ENCODE measurements around the gene MLPH. TPM values are rescaled to one million over a fixed set of nuclear protein-coding genes. Genes with fewer than 3 reads are reported as not detected.
A peak's percentile ranks its signal among the peaks of the same experiment; 100 is the strongest.

Gene MLPH
- total RNA-seq, 1 donor from 2014 or later, result not detected

DNA sequence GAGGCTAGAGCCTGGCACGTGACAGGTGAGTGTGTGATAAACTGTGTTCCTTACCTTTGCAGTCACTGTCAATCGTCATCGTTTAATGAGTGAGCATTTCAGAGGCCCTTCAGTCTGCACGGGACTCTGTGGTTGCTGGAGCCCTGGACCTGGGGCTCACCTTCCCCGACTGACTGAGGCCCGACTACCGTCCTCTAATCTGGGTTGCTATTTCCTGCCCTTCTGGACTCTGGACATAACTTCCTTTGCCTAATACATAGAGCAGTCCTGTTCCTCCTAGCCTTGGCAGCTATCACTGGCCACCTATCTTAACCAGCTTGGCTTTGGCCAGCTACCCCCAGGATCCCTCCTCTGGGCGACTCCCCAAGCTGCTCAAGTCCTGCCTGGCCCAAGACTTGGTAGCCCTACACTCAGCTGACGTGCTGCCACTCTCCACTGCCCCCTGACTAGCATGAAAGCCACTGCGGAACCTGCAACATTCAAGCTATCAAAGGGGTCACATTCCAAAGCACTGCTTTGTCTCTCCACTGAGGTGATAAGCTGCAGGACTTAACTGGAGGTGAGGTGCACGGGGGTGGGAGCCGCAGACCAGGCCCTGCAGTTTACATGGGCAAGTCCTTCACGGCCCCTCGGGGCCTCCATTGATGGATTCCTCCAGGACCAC is 114.5 kb downstream of the MLPH start:
- Mint-ChIP-seq H3K27me3 (ENCODE audit: low read depth) (no peaks in the 10 kb centered on the region), H3K4me1 (peaks cover 49% of the 10 kb centered on the region), H3K27ac (ENCODE audit: unreplicated experiment) (no peak overlapping the region), H3K4me3 (no peak overlapping the region), H3K9me3 (no peaks in the 10 kb centered on the region), H3K36me3 (ENCODE audit: low read depth) (no peaks in the 10 kb centered on the region)
- TF ChIP-seq, protein P1, sequence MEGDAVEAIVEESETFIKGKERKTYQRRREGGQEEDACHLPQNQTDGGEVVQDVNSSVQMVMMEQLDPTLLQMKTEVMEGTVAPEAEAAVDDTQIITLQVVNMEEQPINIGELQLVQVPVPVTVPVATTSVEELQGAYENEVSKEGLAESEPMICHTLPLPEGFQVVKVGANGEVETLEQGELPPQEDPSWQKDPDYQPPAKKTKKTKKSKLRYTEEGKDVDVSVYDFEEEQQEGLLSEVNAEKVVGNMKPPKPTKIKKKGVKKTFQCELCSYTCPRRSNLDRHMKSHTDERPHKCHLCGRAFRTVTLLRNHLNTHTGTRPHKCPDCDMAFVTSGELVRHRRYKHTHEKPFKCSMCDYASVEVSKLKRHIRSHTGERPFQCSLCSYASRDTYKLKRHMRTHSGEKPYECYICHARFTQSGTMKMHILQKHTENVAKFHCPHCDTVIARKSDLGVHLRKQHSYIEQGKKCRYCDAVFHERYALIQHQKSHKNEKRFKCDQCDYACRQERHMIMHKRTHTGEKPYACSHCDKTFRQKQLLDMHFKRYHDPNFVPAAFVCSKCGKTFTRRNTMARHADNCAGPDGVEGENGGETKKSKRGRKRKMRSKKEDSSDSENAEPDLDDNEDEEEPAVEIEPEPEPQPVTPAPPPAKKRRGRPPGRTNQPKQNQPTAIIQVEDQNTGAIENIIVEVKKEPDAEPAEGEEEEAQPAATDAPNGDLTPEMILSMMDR (conservative IDR thresholded peaks at IDR 0.05), result no peak
- no peak for DNase-seq (ENCODE audit: low read depth, low spot score)

DNA sequence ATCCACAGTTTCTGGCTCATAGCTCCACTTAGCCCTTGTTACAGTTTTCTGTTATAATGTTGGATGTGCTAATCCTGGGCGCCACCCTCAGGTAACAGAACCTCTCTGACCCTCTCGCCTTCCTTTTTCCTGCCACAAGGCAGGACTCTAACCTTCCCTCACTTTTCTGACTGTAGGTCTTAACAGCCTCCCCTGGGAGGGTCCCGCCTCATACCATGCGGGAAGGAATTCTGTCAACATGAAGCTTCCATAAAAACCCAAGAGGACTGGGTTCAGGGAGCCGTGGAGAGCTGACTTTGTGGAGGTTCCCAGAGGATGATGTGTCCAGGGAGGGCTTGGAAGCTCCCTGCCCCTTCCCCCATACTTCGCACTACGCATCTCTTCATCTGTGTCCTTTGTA is 115.4 kb downstream of the MLPH start:
- no peaks in the 10 kb centered on the region for H3K36me3 Mint-ChIP-seq (ENCODE audit: low read depth)
- H3K4me1 Mint-ChIP-seq, result peaks cover 49% of the 10 kb centered on the region
- no peak overlapping the region for H3K4me3 Mint-ChIP-seq
- no peaks in the 10 kb centered on the region for H3K9me3 Mint-ChIP-seq
- H3K27ac Mint-ChIP-seq (ENCODE audit: unreplicated experiment), result no peak overlapping the region
- H3K27me3 Mint-ChIP-seq (ENCODE audit: low read depth), result no peaks in the 10 kb centered on the region
- TF ChIP-seq, protein P1 (conservative IDR thresholded peaks at IDR 0.05), result no peak
- no peak for DNase-seq (ENCODE audit: low read depth, low spot score)

DNA sequence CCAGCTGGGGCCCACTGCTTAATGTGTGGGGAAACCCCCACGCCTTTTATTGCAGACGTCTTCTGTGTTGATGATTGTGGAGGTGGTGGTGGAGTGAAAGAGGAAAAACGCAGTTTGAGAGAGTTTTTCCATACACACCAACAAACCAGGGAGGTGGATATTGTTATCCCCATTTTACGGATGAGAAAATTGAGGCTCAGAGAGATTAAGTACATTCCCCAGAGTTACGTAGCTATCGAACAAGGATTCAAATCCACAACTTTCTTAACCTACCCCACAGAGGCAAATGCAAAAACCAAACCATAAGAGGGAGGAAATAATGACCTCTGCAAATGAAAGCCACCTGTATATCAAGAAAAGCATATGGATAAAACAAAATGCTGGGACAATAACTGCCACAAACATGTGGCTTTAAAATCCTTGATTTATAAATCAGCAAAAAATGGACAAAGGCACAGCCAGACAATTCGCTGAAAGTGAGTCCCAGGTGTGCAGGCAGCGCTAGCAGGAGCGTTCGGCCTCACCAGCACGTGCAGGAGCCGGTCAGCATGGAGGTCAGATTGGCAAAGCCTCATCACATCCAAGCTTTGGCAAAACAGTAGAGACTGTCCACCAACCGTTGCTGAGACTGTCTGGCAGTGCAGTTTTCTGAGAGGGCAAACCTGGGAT is 116.1 kb downstream of the MLPH start:
- TF ChIP-seq, protein P1 (conservative IDR thresholded peaks at IDR 0.05), result no peak
- no peak for DNase-seq (ENCODE audit: low read depth, low spot score)
- Mint-ChIP-seq H3K9me3 (no peaks in the 10 kb centered on the region), H3K27me3 (ENCODE audit: low read depth) (no peaks in the 10 kb centered on the region), H3K27ac (ENCODE audit: unreplicated experiment) (peak overlapping the region; percentile 70), H3K4me1 (peaks cover 49% of the 10 kb centered on the region), H3K4me3 (no peak overlapping the region), H3K36me3 (ENCODE audit: low read depth) (no peaks in the 10 kb centered on the region)

DNA sequence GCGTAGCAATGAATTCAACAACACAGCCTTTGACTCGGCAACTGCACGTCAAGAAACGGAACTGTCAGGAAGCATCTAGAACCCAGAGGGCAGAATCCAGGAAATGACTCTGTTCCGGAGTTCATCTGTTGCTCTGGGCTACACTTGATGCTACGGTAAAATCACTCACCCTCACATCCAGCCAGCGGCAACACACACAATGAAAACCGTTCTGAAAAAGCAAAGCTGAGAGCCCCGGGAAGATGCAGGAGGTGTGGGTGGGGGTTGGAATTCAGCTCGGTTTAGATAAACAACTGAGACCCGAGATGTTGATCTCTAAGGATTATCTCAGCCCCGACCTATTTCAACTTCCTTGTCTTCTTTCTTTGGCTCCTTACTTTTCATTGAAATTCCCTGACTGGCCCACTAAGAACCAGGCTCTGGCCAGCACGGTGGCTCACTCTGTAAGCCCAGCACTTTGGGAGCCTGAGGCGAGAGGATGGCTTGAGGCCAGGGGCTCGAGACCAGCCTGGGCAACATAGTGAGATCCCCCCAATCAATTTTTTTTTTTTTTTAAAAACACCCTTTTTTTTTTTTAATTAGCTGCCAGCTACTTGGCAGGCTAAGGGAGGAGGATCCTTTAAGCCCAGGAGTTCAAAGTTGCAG is 116.8 kb downstream of the MLPH start:
- Mint-ChIP-seq H3K9me3 (no peaks in the 10 kb centered on the region), H3K27me3 (ENCODE audit: low read depth) (no peaks in the 10 kb centered on the region), H3K27ac (ENCODE audit: unreplicated experiment) (peak overlapping the region; percentile 70), H3K4me1 (peaks cover 43% of the 10 kb centered on the region), H3K36me3 (ENCODE audit: low read depth) (no peaks in the 10 kb centered on the region), H3K4me3 (no peak overlapping the region)
- no peak for DNase-seq (ENCODE audit: low read depth, low spot score)
- TF ChIP-seq, protein P1 (conservative IDR thresholded peaks at IDR 0.05), result no peak

DNA sequence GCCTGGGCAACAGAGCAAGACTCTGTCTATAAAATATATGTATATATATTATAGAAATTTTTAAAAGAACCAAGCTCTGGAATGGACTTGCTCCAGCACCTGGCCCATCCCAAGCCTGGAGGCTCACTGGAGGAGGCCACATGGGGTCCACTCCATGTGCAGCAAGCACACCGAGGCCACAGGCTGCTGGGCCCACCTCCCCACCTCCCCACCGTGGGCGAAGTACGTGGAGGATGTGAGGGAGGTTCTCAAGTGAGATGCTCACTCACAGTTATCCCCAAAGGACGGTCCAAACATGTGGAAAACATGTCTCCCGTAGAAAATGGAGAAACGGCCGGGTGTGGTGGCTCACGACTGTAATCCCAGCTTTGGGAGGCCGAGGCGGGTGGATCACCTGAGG is 117.3 kb downstream of the MLPH start:
- Mint-ChIP-seq H3K9me3 (no peaks in the 10 kb centered on the region), H3K36me3 (ENCODE audit: low read depth) (no peaks in the 10 kb centered on the region), H3K27me3 (ENCODE audit: low read depth) (no peaks in the 10 kb centered on the region), H3K4me3 (no peak overlapping the region), H3K27ac (ENCODE audit: unreplicated experiment) (no peak overlapping the region), H3K4me1 (peaks cover 40% of the 10 kb centered on the region)
- TF ChIP-seq, protein P1 (conservative IDR thresholded peaks at IDR 0.05), result no peak
- no peak for DNase-seq (ENCODE audit: low read depth, low spot score)

Small RNA genes within 50 kb of the gene (microRNA-seq; reads per million reads assigned to microRNA genes)
- gene MIR6811, result not detected

Other genes with a start within 250 kb of the MLPH start
- gene COL6A3, start 73.1 kb upstream of the MLPH start, total RNA-seq, result 4.5 and 4.9 TPM in 2 replicates
- gene PRLH, start 79.3 kb downstream of the MLPH start, total RNA-seq, result not detected in 2 replicates
- gene RAB17, start 103.5 kb downstream of the MLPH start, total RNA-seq, result not detected in 2 replicates
- 37.1 and 38.5 TPM in 2 replicates for gene LRRFIP1, start 140.3 kb downstream of the MLPH start, total RNA-seq